Lower lobe of right lung (tissue), 2 donors: ENCODE results near the gene MREG. TPM values are rescaled to one million over a fixed set of nuclear protein-coding genes. Genes with fewer than 3 reads are reported as not detected.

Source experiments
- ATAC-seq, 2 donors: fragments of 200-7000 bp; cut with Tn5 transposase; one replicate each; pipeline ENCODE4 v1.9.1; 2020 to 2022; ENCODE audit warnings: mild to moderate bottlenecking in 2 of 2, moderate library complexity in 2 of 2
- DNase-seq: peaks from one replicate; pipeline ENCODE4 v3.0.0-alpha.2; 2020
- H3K27ac ChIP-seq: fragments of 200-600 bp; one replicate; pipeline ENCODE4 v1.8.0; 2022
- H3K27me3 ChIP-seq: fragments of 200-600 bp; one replicate; pipeline ENCODE4 v1.8.0; 2022; ENCODE audit warnings: low read depth
- H3K36me3 ChIP-seq: fragments of 200-600 bp; one replicate; pipeline ENCODE4 v1.8.0; 2022; ENCODE audit warnings: mild to moderate bottlenecking
- H3K4me1 ChIP-seq: fragments of 200-600 bp; one replicate; pipeline ENCODE4 v1.8.0; 2022
- H3K4me3 ChIP-seq: fragments of 200-600 bp; one replicate; pipeline ENCODE4 v1.8.0; 2022; ENCODE audit warnings: mild to moderate bottlenecking
- H3K9me3 ChIP-seq: fragments of 200-600 bp; one replicate; pipeline ENCODE4 v1.8.0; 2022
- CTCF ChIP-seq: fragments of 200-600 bp; IDR thresholded peaks from one replicate; pipeline ENCODE4 v1.8.0; 2022; ENCODE audit warnings: antibody characterized with exemption, mild to moderate bottlenecking
- intact Hi-C: fragments of 100-400 bp; cut with DNase I; formaldehyde crosslinking; loops from one replicate; pipeline ENCODE4 v1.11.0; 2022
- total RNA-seq: library from RNA; stranded (reverse); fragmentation: NEBNext Ultra II Directional; extraction: Animal tissue kit (Norgen Biotek cat#: 25700); gene quantifications from one replicate; pipeline ENCODE4 v1.2.1, GENCODE V29; 2021
- donor health status: DM: no; HTN: yes; CAD: no; lungs with severe emphysema.

Gene MREG
- total RNA-seq, 1 donor from 2014 or later, result 12.7 TPM

GRCh38 chr2:215921895-215922294 lies 91.5 kb downstream of the MREG start:
- Histone ChIP-seq H3K4me3 (no peak overlapping the region), H3K27me3 (no peaks in the 10 kb centered on the region), H3K36me3 (no peaks in the 10 kb centered on the region), H3K4me1 (peaks cover 6% of the 10 kb centered on the region), H3K9me3 (no peaks in the 10 kb centered on the region), H3K27ac (no peak overlapping the region)
- no peak for DNase-seq
- intact Hi-C loops, result loop anchor here (10.0 kb wide), 1 partner anchor 467 kb away; no protein-coding TSS in a partner anchor
- no peak for ATAC-seq
- no peak for TF ChIP-seq CTCF

GRCh38 chr2:215920244-215921100 lies 92.9 kb downstream of the MREG start:
- ATAC-seq, result peak; percentile 94 to 96
- H3K4me3 ChIP-seq, result no peak overlapping the region
- no peak overlapping the region for H3K27ac ChIP-seq
- H3K27me3 ChIP-seq, result no peaks in the 10 kb centered on the region
- DNase-seq, result peak; percentile 61
- H3K9me3 ChIP-seq, result no peaks in the 10 kb centered on the region
- TF ChIP-seq CTCF, result peak; percentile 88
- H3K36me3 ChIP-seq, result no peaks in the 10 kb centered on the region
- peaks cover 6% of the 10 kb centered on the region for H3K4me1 ChIP-seq
- intact Hi-C loops, result loop anchor here (10.0 kb wide), 1 partner anchor 466 kb away; no protein-coding TSS in a partner anchor

GRCh38 chr2:215919624-215920243 lies 93.6 kb downstream of the MREG start:
- no peak for ATAC-seq
- TF ChIP-seq CTCF, result no peak
- intact Hi-C loops, result loop anchor here (10.0 kb wide), 1 partner anchor 465 kb away; no protein-coding TSS in a partner anchor
- Histone ChIP-seq H3K36me3 (no peaks in the 10 kb centered on the region), H3K27me3 (no peaks in the 10 kb centered on the region), H3K9me3 (no peaks in the 10 kb centered on the region), H3K4me3 (no peak overlapping the region), H3K27ac (no peak overlapping the region), H3K4me1 (peaks cover 6% of the 10 kb centered on the region)
- no peak for DNase-seq

- no peaks in the 10 kb centered on the region for H3K9me3 ChIP-seq
- no peak overlapping the region for H3K27ac ChIP-seq
- H3K36me3 ChIP-seq, result no peaks in the 10 kb centered on the region
- no peak for TF ChIP-seq CTCF
- DNase-seq, result no peak
- no peak for ATAC-seq
- no peak overlapping the region for H3K4me3 ChIP-seq
- intact Hi-C loops, result no loop called here
- H3K4me1 ChIP-seq, result peaks cover 6% of the 10 kb centered on the region
- no peaks in the 10 kb centered on the region for H3K27me3 ChIP-seq
Observed at GRCh38 chr2:215918901-215919599, 94.3 kb downstream of the MREG start.

- ATAC-seq (no peak), DNase-seq (no peak)
- Histone ChIP-seq H3K27me3 (no peaks in the 10 kb centered on the region), H3K9me3 (no peaks in the 10 kb centered on the region), H3K4me1 (peaks cover 6% of the 10 kb centered on the region), H3K27ac (peak overlapping the region; percentile 18), H3K36me3 (no peaks in the 10 kb centered on the region), H3K4me3 (no peak overlapping the region)
- no peak for TF ChIP-seq CTCF
- intact Hi-C loops, result no loop called here
Observed at GRCh38 chr2:215917953-215918620, 95.3 kb downstream of the MREG start.
